Activated naive CD4-positive, alpha-beta T cell treated with anti-CD3 and anti-CD28 coated beads, Interleukin-2, amount 10 ng/mL, durations not matched to agents 7 days and 5 days (primary cell): Measurements from ENCODE around the gene MYL6B.
"Not testable (repeated sequence)": the region's sequence is repeated elsewhere in the genome, so short reads cannot be mapped to it uniquely, and the experiment has no call there.

ENCODE experiments used
- CTCF ChIA-PET: fragments of 350-600 bp; sonication (Branson Sonifier 250); formaldehyde crosslinking; loops from one replicate; lab custom pipeline; 2021; ENCODE audit warnings: antibody characterized with exemption; lab: Charles Lee
- DNase-seq: peaks from one replicate; pipeline ENCODE4 v3.0.0-alpha.2; 2020
- H3K27ac Mint-ChIP-seq: one replicate; pipeline ENCODE4 v1.8.0; 2021; ENCODE audit warnings: mild to moderate bottlenecking, moderate library complexity, mixed read lengths
- H3K27me3 Mint-ChIP-seq: one replicate; pipeline ENCODE4 v1.8.0; 2021; ENCODE audit warnings: mild to moderate bottlenecking, mixed read lengths
- H3K36me3 Mint-ChIP-seq: one replicate; pipeline ENCODE4 v1.8.0; 2021; ENCODE audit warnings: mixed read lengths
- H3K4me1 Mint-ChIP-seq: one replicate; pipeline ENCODE4 v1.8.0; 2021; ENCODE audit warnings: mixed read lengths
- H3K4me3 Mint-ChIP-seq: one replicate; pipeline ENCODE4 v1.8.0; 2021; ENCODE audit warnings: mild to moderate bottlenecking, moderate library complexity, mixed read lengths
- H3K9me3 Mint-ChIP-seq: one replicate; pipeline ENCODE4 v1.8.0; 2021; ENCODE audit warnings: mixed read lengths

MYL6B gene

GRCh38 chr12:56151672-56152131 is 685 bp upstream of the MYL6B start:
- Mint-ChIP-seq H3K4me1 (peaks cover 51% of the 10 kb centered on the region), H3K4me3 (peak overlapping the region; percentile 83), H3K27me3 (no peaks in the 10 kb centered on the region), H3K27ac (peak overlapping the region; percentile 99), H3K9me3 (no peaks in the 10 kb centered on the region), H3K36me3 (peaks cover 9% of the 10 kb centered on the region)
- DNase-seq, result peak; percentile 82
- CTCF ChIA-PET, result interaction anchor here (0.9 to 1.9 kb wide), 6 partner anchors 9 to 70 kb away, joined by 3 to 8 read pairs (median 6); partner anchors contain the start of genes ESYT1 and RNF41

- H3K27ac Mint-ChIP-seq, result peak overlapping the region; percentile 99
- no peaks in the 10 kb centered on the region for H3K27me3 Mint-ChIP-seq
- CTCF ChIA-PET, result interaction anchor here (1.9 kb wide), 1 partner anchor 33 kb away, joined by 8 read pairs; no protein-coding TSS in a partner anchor
- DNase-seq, result no peak
- H3K9me3 Mint-ChIP-seq, result no peaks in the 10 kb centered on the region
- H3K36me3 Mint-ChIP-seq, result peaks cover 14% of the 10 kb centered on the region
- H3K4me3 Mint-ChIP-seq, result peak overlapping the region; percentile 83
- peaks cover 58% of the 10 kb centered on the region for H3K4me1 Mint-ChIP-seq
Measured at GRCh38 chr12:56152756-56153677, 630 bp downstream of the MYL6B start.

GRCh38 chr12:56153678-56154065 is 1.3 kb downstream of the MYL6B start:
- DNase-seq, result no peak
- H3K4me1 Mint-ChIP-seq, result peaks cover 58% of the 10 kb centered on the region
- CTCF ChIA-PET, result interaction anchor here (1.9 kb wide), 1 partner anchor 34 kb away, joined by 8 read pairs; no protein-coding TSS in a partner anchor
- peak overlapping the region; percentile 83 for H3K4me3 Mint-ChIP-seq
- no peaks in the 10 kb centered on the region for H3K9me3 Mint-ChIP-seq
- no peaks in the 10 kb centered on the region for H3K27me3 Mint-ChIP-seq
- H3K36me3 Mint-ChIP-seq, result peaks cover 18% of the 10 kb centered on the region
- H3K27ac Mint-ChIP-seq, result no peak overlapping the region

- Mint-ChIP-seq H3K4me3 (no peak overlapping the region), H3K4me1 (peaks cover 58% of the 10 kb centered on the region), H3K9me3 (no peaks in the 10 kb centered on the region), H3K36me3 (peaks cover 25% of the 10 kb centered on the region), H3K27ac (peak overlapping the region; percentile 24), H3K27me3 (no peaks in the 10 kb centered on the region)
- DNase-seq, result no peak
- CTCF ChIA-PET, result interaction anchor here (1.7 to 1.9 kb wide), 2 partner anchors 28 to 35 kb away, joined by 6 to 8 read pairs; no protein-coding TSS in a partner anchor
Measured at GRCh38 chr12:56154246-56154771, 1.9 kb downstream of the MYL6B start.

GRCh38 chr12:56154818-56155217 is 2.4 kb downstream of the MYL6B start:
- no peak overlapping the region for H3K27ac Mint-ChIP-seq
- no peaks in the 10 kb centered on the region for H3K27me3 Mint-ChIP-seq
- CTCF ChIA-PET, result interaction anchor here (1.7 to 1.9 kb wide), 2 partner anchors 29 to 35 kb away, joined by 6 to 8 read pairs; no protein-coding TSS in a partner anchor
- peaks cover 30% of the 10 kb centered on the region for H3K36me3 Mint-ChIP-seq
- DNase-seq, result no peak
- no peaks in the 10 kb centered on the region for H3K9me3 Mint-ChIP-seq
- H3K4me3 Mint-ChIP-seq, result peak overlapping the region; percentile 40
- peaks cover 59% of the 10 kb centered on the region for H3K4me1 Mint-ChIP-seq

- no peak for DNase-seq
- H3K27ac Mint-ChIP-seq, result peak overlapping the region; percentile 46
- H3K36me3 Mint-ChIP-seq, result peaks cover 35% of the 10 kb centered on the region
- H3K4me1 Mint-ChIP-seq, result peaks cover 61% of the 10 kb centered on the region
- no peaks in the 10 kb centered on the region for H3K27me3 Mint-ChIP-seq
- no peaks in the 10 kb centered on the region for H3K9me3 Mint-ChIP-seq
- CTCF ChIA-PET, result interaction anchor here (1.7 to 1.9 kb wide), 2 partner anchors 29 to 36 kb away, joined by 6 to 8 read pairs; no protein-coding TSS in a partner anchor
- H3K4me3 Mint-ChIP-seq, result peak overlapping the region; percentile 41
Measured at GRCh38 chr12:56155256-56155845, 3.0 kb downstream of the MYL6B start.

GRCh38 chr12:56156464-56157200 is 4.2 kb downstream of the MYL6B start:
- Mint-ChIP-seq H3K4me1 (peaks cover 60% of the 10 kb centered on the region), H3K4me3 (peak overlapping the region; percentile 95), H3K27ac (peak overlapping the region; percentile 94), H3K36me3 (peaks cover 46% of the 10 kb centered on the region)
- H3K9me3 Mint-ChIP-seq, DNase-seq, H3K27me3 Mint-ChIP-seq: not testable (repeated sequence)
- CTCF ChIA-PET, result interaction anchor here (0.6 kb wide), 1 partner anchor 190 kb away, joined by 4 read pairs; no protein-coding TSS in a partner anchor

GRCh38 chr12:56157201-56158028 is 5.0 kb downstream of the MYL6B start:
- Mint-ChIP-seq H3K4me3 (peak overlapping the region; percentile 95), H3K36me3 (peaks cover 52% of the 10 kb centered on the region)
- CTCF ChIA-PET, result interaction anchor here (3.5 kb wide), 1 partner anchor 31 kb away, joined by 14 read pairs; the partner anchor contains the start of gene SMARCC2

GRCh38 chr12:56158029-56158925 is 5.9 kb downstream of the MYL6B start, which contains the start of gene MYL6:
TSS of gene MYL6 (plus strand) at chr12:56158359. CDS start at chr12:56158402, 43 bp downstream.
- CTCF ChIA-PET, result interaction anchor here (0.7 to 3.5 kb wide), 8 partner anchors 15 to 63 kb away, joined by 3 to 18 read pairs (median 6); partner anchors contain the start of genes ESYT1, RNF41, SMARCC2 and ZC3H10
- Mint-ChIP-seq H3K9me3 (no peaks in the 10 kb centered on the region), H3K36me3 (peaks cover 57% of the 10 kb centered on the region), H3K27me3 (no peaks in the 10 kb centered on the region), H3K27ac (peak within 1 kb of the TSS; percentile 94), H3K4me1 (peaks cover 51% of the 10 kb centered on the region), H3K4me3 (peak within 1 kb of the TSS; percentile 95)
- DNase-seq, result peak; percentile 97

More at GRCh38 chr12:56157201-56158028, 5.0 kb downstream of the MYL6B start:
- peak; percentile 76 for DNase-seq
- Mint-ChIP-seq H3K9me3 (no peaks in the 10 kb centered on the region), H3K27ac (peak overlapping the region; percentile 94), H3K4me1 (peaks cover 58% of the 10 kb centered on the region), H3K27me3 (no peaks in the 10 kb centered on the region)

GRCh38 chr12:56158926-56159461 is 6.6 kb downstream of the MYL6B start:
- DNase-seq, result peak; percentile 53
- H3K4me1 Mint-ChIP-seq, result peaks cover 49% of the 10 kb centered on the region

GRCh38 chr12:56159482-56160192 is 7.2 kb downstream of the MYL6B start:
- H3K27me3 Mint-ChIP-seq, result no peaks in the 10 kb centered on the region
- H3K4me1 Mint-ChIP-seq, result peaks cover 45% of the 10 kb centered on the region
- peak overlapping the region; percentile 95 for H3K4me3 Mint-ChIP-seq
- H3K36me3 Mint-ChIP-seq, result peaks cover 71% of the 10 kb centered on the region
- H3K27ac Mint-ChIP-seq, result peak overlapping the region; percentile 94
- no peak for DNase-seq
- CTCF ChIA-PET, result interaction anchor here (0.7 to 3.5 kb wide), 9 partner anchors 17 to 62 kb away, joined by 3 to 21 read pairs (median 6); partner anchors contain the start of genes ESYT1, RNF41, SMARCC2 and ZC3H10
- no peaks in the 10 kb centered on the region for H3K9me3 Mint-ChIP-seq

More at GRCh38 chr12:56158926-56159461, 6.6 kb downstream of the MYL6B start:
- Mint-ChIP-seq H3K9me3 (no peaks in the 10 kb centered on the region), H3K36me3 (peaks cover 64% of the 10 kb centered on the region), H3K4me3 (peak overlapping the region; percentile 95), H3K27ac (peak overlapping the region; percentile 94), H3K27me3 (no peaks in the 10 kb centered on the region)
- CTCF ChIA-PET, result interaction anchor here (0.7 to 3.5 kb wide), 8 partner anchors 16 to 63 kb away, joined by 3 to 18 read pairs (median 6); partner anchors contain the start of genes ESYT1, RNF41, SMARCC2 and ZC3H10
